Common myeloid progenitor, CD34-positive (primary cell): ENCODE results near the gene CLPTM1.

Experiments used
- CTCF ChIA-PET: fragments of 350-600 bp; sonication (Branson Sonifier 250); formaldehyde crosslinking; loops from one replicate; lab custom pipeline; 2021; ENCODE audit warnings: antibody characterized with exemption; lab: Charles Lee
- POLR2A ChIA-PET: fragments of 350-600 bp; sonication (Branson Sonifier 250); formaldehyde crosslinking; loops from one replicate; lab custom pipeline; 2021; ENCODE audit warnings: antibody characterized with exemption; lab: Charles Lee
- DNase-seq, 3 donors: peaks; one replicate each; pipeline versions ENCODE4 v3.0.0 to v3.0.0-alpha.2; 2013
- H3K27ac ChIP-seq, 2 experiments: 1 replicate in 1 of 2; 2 replicates in 1 of 2; pipeline ENCODE4 v1.7.0; 2013; ENCODE audit warnings: inconsistent platforms in 2 of 2, low read length in 2 of 2, mild to moderate bottlenecking in 2 of 2, low read depth in 1 of 2, moderate library complexity in 1 of 2; ENCODE audit not compliant: severe bottlenecking in 2 of 2, insufficient read depth in 1 of 2, poor library complexity in 1 of 2
- H3K27me3 ChIP-seq, 5 experiments: replicated peaks in 2 of 5; 1 replicate in 3 of 5; 2 replicates in 2 of 5; pipeline versions ENCODE4 v1.6.1 to v1.7.0; 2013; ENCODE audit warnings: low read length in 4 of 5, mild to moderate bottlenecking in 2 of 5, moderate library complexity in 2 of 5, inconsistent platforms in 1 of 5; ENCODE audit not compliant: insufficient read depth in 5 of 5, control insufficient read depth in 4 of 5
- H3K36me3 ChIP-seq, 4 experiments: 1 replicate in 2 of 4; 2 replicates in 2 of 4; pipeline versions ENCODE4 v1.6.1 to v1.7.0; 2013; ENCODE audit warnings: low read length in 3 of 4, control low read depth in 1 of 4, mild to moderate bottlenecking in 1 of 4; ENCODE audit not compliant: control insufficient read depth in 4 of 4, insufficient read depth in 4 of 4
- H3K4me1 ChIP-seq, 4 experiments: 1 replicate in 3 of 4; 2 replicates in 1 of 4; pipeline versions ENCODE4 v1.6.1 to v1.7.1; 2013; ENCODE audit warnings: low read length in 3 of 4, mild to moderate bottlenecking in 3 of 4, control low read depth in 1 of 4, inconsistent platforms in 1 of 4, moderate library complexity in 1 of 4; ENCODE audit not compliant: control insufficient read depth in 4 of 4, insufficient read depth in 4 of 4; ENCODE audit errors: control extremely low read depth in 1 of 4
- H3K4me3 ChIP-seq, 7 experiments: 1 replicate in 4 of 7; 2 replicates in 3 of 7; pipeline versions ENCODE4 v1.5.1 to v1.7.0; 2013; ENCODE audit warnings: mild to moderate bottlenecking in 7 of 7, low read length in 6 of 7, moderate library complexity in 6 of 7, inconsistent platforms in 2 of 7, low read depth in 2 of 7, control low read depth in 1 of 7; ENCODE audit not compliant: insufficient read depth in 4 of 7, control insufficient read depth in 1 of 7; ENCODE audit errors: extremely low read depth in 1 of 7
- H3K9me3 ChIP-seq, 5 experiments: 1 replicate in 4 of 5; 2 replicates in 1 of 5; pipeline versions ENCODE4 v1.6.1 to v1.7.1; 2013; ENCODE audit warnings: low read length in 4 of 5, mild to moderate bottlenecking in 2 of 5, inconsistent platforms in 1 of 5, low read depth in 1 of 5, moderate library complexity in 1 of 5; ENCODE audit not compliant: control insufficient read depth in 4 of 5, insufficient read depth in 2 of 5; ENCODE audit errors: control extremely low read depth in 1 of 5
- WGBS: methylation state at CpG from one replicate; pipeline ENCODE4 v1.1.5; 2013; ENCODE audit not compliant: insufficient coverage; 5-methylcytosine and 5-hydroxymethylcytosine counted together

CLPTM1 gene

DNA sequence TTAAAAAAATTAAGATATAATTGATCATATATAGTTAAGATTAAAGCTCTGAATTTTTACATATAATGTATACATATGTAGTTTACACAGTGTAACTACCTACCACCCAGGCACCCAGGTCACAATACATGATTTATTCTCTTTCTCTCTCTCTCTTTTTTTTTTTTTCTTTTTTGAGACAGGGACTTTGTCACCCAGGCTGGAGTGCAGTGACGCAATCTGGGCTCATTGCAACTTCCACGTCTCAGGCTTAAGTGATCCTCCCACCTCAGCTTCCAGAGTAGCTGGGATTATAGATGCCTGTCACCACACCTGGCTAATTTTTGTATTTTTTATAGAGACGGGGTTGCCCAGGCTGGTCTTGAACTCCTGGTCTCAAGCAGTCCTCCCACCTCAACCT lies 64.9 kb downstream of the CLPTM1 start:
- Histone ChIP-seq H3K4me1 (no peaks in the 10 kb centered on the region), H3K4me3 (no peak overlapping the region), H3K36me3 (peaks cover 0 to 12% (median 6%) of the 10 kb centered on the region in 4 experiments), H3K27ac (no peak overlapping the region), H3K9me3 (no peaks in the 10 kb centered on the region), H3K27me3 (no peaks in the 10 kb centered on the region)
- POLR2A ChIA-PET = interaction anchor here (0.6 to 1.0 kb wide), 3 partner anchors 8 to 19 kb away, joined by 3 to 6 read pairs (median 4); partner anchors contain the start of gene CLASRP
- CTCF ChIA-PET = interaction anchor here (1.0 to 2.8 kb wide), 4 partner anchors 9 to 111 kb away, joined by 3 to 8 read pairs (median 5); no protein-coding TSS in a partner anchor
- WGBS = 97% methylated on average over 3 of the region's 3 CpGs
- no peak for DNase-seq

DNA sequence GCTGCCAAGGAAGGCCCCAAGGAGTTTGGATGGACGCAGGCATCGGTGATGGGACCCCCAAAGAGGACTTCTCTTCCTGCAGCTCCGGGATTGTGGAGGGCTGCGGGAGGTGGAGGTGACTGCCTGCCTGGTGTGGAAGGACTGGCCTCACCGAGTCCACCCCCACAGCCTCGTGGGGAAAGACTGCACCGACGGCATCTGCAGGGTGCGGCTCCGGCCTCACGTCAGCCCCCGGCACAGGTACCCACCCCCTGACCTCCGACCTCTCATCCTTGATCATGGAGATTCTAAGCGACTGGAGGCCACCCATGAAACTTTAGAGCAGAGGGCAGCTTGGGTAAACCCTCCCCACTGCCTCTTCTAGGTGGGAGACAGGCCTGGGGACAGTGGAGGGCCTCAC lies 66.8 kb downstream of the CLPTM1 start:
- Histone ChIP-seq H3K36me3 (peaks cover 0 to 12% (median 8%) of the 10 kb centered on the region in 4 experiments), H3K9me3 (no peaks in the 10 kb centered on the region), H3K27ac (no peak overlapping the region), H3K4me1 (no peaks in the 10 kb centered on the region), H3K4me3 (no peak overlapping the region), H3K27me3 (no peaks in the 10 kb centered on the region)
- DNase-seq = no peak
- 96% methylated on average over 13 of the region's 14 CpGs for WGBS
- CTCF ChIA-PET = interaction anchor here (0.6 to 1.7 kb wide), 3 partner anchors 14 to 32 kb away, joined by 3 to 5 read pairs (median 4); partner anchors contain the start of gene CLASRP
- POLR2A ChIA-PET = interaction anchor here (0.6 to 0.9 kb wide), 2 partner anchors 17 to 182 kb away, joined by 3 to 4 read pairs; partner anchors contain the start of gene CLASRP

DNA sequence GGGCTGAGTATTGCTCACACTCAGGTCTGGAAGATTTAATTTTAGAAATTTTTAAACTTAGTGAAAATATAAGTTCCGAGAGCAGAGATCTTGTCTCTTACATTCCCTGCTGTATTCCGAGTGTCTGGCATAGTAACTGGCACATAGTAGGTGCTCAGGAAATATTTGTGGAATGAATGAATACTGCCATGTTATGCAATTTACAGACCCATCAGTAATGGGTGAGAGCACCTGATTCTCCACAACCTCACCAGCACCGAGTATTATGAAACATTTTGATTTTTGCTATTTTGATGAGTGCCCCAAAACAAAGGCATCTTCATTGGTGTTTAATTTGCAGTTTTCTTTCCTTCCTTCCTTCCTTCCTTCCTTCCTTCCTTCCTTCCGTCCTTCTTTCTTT lies 67.9 kb downstream of the CLPTM1 start:
- ChIA-PET POLR2A (no interaction called here), CTCF (interaction anchor here (1.7 kb wide), 1 partner anchor 16 kb away, joined by 5 read pairs; the partner anchor contains the start of gene CLASRP)
- no peak for DNase-seq
- 91% methylated on average over 4 of the region's 4 CpGs for WGBS
- no peaks in the 10 kb centered on the region for H3K4me1 ChIP-seq
- no peak overlapping the region for H3K27ac ChIP-seq
- no peaks in the 10 kb centered on the region for H3K27me3 ChIP-seq
- no peak overlapping the region for H3K4me3 ChIP-seq
- H3K9me3 ChIP-seq = no peaks in the 10 kb centered on the region
- peaks cover 0 to 17% (median 9%) of the 10 kb centered on the region in 4 experiments for H3K36me3 ChIP-seq

DNA sequence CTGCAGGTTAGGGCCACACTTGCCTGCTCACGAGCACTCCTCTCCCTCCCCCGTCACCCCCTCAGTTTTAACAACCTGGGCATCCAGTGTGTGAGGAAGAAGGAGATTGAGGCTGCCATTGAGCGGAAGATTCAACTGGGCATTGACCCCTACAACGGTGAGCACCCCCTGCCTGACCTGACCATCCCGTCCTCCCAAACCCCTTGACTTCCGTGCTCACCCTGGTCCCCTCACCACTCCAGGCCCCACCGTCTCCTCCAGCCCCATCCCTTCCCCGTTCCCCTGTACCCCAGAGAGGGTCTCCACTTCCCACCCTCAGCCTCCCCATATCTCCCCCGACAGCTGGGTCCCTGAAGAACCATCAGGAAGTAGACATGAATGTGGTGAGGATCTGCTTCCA lies 70.1 kb downstream of the CLPTM1 start:
- 93% methylated on average over 3 of the region's 9 CpGs for WGBS
- CTCF ChIA-PET = no interaction called here
- POLR2A ChIA-PET = no interaction called here
- Histone ChIP-seq H3K27me3 (no peaks in the 10 kb centered on the region), H3K4me1 (no peaks in the 10 kb centered on the region), H3K4me3 (no peak overlapping the region), H3K36me3 (peaks cover 9 to 30% (median 12%) of the 10 kb centered on the region in 4 experiments), H3K9me3 (no peaks in the 10 kb centered on the region), H3K27ac (no peak overlapping the region)
- no peak for DNase-seq

DNA sequence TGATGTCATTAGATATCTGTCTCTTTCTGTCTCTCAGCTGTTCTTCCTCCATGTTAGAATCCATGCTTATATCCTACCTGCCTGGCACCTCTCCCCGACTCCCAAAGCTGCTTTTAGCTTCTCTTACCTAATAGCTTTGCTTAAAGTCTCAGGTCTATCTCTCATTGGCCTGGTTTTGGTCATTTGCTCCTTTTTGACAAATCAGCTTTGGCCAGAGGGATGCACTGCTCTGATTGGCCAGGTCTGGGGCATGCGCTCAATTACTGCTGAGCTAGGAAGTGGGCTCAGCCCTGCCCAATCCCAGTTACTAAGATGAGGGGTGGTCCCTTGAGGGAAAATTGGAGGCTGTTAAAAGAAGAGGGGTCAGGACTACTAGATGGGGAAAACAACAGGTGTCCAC lies 72.2 kb downstream of the CLPTM1 start:
- DNase-seq = no peak
- no peak overlapping the region for H3K4me3 ChIP-seq
- no peaks in the 10 kb centered on the region for H3K4me1 ChIP-seq
- H3K36me3 ChIP-seq = peaks cover 11 to 35% (median 18%) of the 10 kb centered on the region in 4 experiments
- peaks cover 0 to 2% (median 0%) of the 10 kb centered on the region in 5 experiments for H3K9me3 ChIP-seq
- CTCF ChIA-PET = interaction anchor here (0.6 to 1.3 kb wide), 3 partner anchors 32 to 111 kb away, joined by 3 read pairs; no protein-coding TSS in a partner anchor
- POLR2A ChIA-PET = interaction anchor here (1.0 kb wide), 1 partner anchor 17 kb away, joined by 3 read pairs; no protein-coding TSS in a partner anchor
- H3K27ac ChIP-seq = no peak overlapping the region
- WGBS = 100% methylated on average over 2 of the region's 2 CpGs
- no peaks in the 10 kb centered on the region for H3K27me3 ChIP-seq

DNA sequence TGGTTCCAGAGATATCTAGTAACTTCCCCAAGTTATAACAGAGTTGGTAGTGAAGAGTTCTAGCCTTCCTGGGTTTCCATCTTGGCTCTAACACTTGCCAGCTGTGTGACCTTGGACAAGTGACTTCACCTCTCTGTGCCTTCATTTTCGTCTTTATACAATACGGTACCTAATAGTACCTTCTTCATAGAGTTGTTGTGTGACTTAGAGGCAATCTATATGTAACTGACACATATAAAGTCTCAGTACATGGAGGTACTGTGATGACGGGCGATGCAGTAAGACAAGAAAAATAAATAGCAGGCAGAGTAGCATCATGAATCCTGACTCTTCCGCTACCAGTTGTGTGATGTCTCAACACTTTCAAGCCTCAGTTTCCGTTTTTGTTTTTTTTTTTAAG lies 75.6 kb downstream of the CLPTM1 start:
- peaks cover 0 to 5% (median 0%) of the 10 kb centered on the region in 5 experiments for H3K9me3 ChIP-seq
- H3K27me3 ChIP-seq = no peaks in the 10 kb centered on the region
- CTCF ChIA-PET = interaction anchor here (0.7 to 2.5 kb wide), 3 partner anchors 12 to 29 kb away, joined by 3 to 7 read pairs (median 4); no protein-coding TSS in a partner anchor
- H3K36me3 ChIP-seq = peaks cover 3 to 53% (median 24%) of the 10 kb centered on the region in 4 experiments
- POLR2A ChIA-PET = no interaction called here
- WGBS = 100% methylated on average over 4 of the region's 6 CpGs
- H3K4me1 ChIP-seq = no peaks in the 10 kb centered on the region
- DNase-seq = no peak
- no peak overlapping the region for H3K4me3 ChIP-seq
- no peak overlapping the region for H3K27ac ChIP-seq

DNA sequence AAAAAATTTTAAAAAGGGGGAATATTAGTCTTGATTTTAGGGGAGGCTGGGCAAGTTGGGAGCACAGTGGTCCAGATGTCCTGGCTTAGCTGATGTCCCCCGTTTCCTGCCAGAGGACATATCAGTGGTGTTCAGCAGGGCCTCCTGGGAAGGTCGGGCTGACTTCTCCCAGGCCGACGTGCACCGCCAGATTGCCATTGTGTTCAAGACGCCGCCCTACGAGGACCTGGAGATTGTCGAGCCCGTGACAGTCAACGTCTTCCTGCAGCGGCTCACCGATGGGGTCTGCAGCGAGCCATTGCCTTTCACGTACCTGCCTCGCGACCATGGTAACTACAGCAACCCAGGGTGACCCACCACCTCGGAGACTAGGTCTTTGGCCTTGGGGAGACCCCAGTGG lies 77.2 kb downstream of the CLPTM1 start:
- CTCF ChIA-PET = interaction anchor here (1.2 to 1.3 kb wide), 2 partner anchors 25 to 41 kb away, joined by 3 read pairs; no protein-coding TSS in a partner anchor
- Histone ChIP-seq H3K4me1 (no peaks in the 10 kb centered on the region), H3K4me3 (no peak overlapping the region), H3K36me3 (peaks cover 0 to 54% (median 25%) of the 10 kb centered on the region in 4 experiments), H3K9me3 (peaks cover 0 to 5% (median 0%) of the 10 kb centered on the region in 5 experiments), H3K27me3 (no peaks in the 10 kb centered on the region), H3K27ac (no peak overlapping the region)
- POLR2A ChIA-PET = no interaction called here
- over 99% methylated on average over 18 of the region's 18 CpGs for WGBS
- DNase-seq = no peak
